ENCODE results near the gene TPGS2. TPM values are rescaled to one million over a fixed set of nuclear protein-coding genes. Genes with fewer than 3 reads are reported as not detected.

TPGS2 gene
- total and polyA plus RNA-seq, 2 donors: 63.7 to 73.8 TPM

DNA sequence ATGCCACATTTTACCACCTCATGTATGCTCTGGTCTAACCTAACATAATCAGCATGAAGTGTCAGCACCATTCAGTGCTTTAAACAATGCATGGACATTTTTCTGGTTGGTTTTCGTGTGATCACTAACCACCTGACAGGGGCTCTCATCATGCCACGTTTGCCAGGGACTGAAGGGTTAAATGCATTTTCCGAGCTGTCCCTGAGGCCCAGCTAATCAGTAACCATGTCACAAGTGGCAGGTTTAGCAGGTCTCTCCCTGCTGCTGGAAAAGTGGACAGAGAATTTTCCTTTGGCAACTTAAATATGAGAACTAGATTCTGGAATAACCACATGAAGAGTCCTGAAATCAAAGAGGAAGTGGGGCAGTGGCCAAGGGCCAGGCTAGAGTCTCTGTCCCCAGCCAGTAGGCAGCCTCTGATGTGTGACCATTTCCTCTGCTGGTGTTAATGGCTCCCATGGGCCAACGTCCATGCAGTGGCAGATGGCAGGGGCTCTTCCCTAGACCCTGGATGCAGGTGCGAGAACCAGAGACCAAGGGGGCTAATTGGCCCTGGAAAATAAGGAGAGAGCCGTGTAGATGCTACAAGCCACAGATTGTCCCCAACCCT is 69.5 kb downstream of the TPGS2 start:
- Histone ChIP-seq H3K4me3 (ENCODE audit: low read depth, low read length) (no peak overlapping the region), H3K36me3 (ENCODE audit: insufficient read depth) (no peaks in the 10 kb centered on the region), H3K4me1 (ENCODE audit: insufficient read depth) (no peaks in the 10 kb centered on the region), H3K27ac (ENCODE audit: low read depth) (no peak overlapping the region)
- no peak for DNase-seq (ENCODE audit: extremely low spot score)
- WGBS: 67% methylated on average over 6 of the region's 6 CpGs

DNA sequence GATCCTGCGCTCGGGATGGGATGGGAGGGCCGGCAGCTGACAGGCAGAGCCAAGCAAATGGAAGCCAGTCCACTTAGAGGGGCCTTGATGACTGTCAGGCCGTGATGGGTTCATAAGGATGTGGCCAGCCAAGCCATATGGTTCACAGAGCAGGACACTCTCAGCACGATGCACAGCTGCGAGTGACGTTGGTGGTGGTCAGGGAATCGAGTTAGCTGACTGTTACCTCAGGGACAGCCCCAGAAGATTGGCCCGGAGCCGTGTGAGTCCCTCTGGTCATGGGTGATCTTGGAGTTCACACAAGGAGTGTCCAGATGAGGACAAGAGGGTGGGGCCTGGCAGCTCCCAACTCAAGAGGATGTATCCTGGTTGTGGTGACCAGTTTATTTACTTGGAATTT is 70.2 kb downstream of the TPGS2 start:
- 82% methylated on average over 10 of the region's 10 CpGs for WGBS
- Histone ChIP-seq H3K27ac (ENCODE audit: low read depth) (no peak overlapping the region), H3K4me1 (ENCODE audit: insufficient read depth) (no peaks in the 10 kb centered on the region), H3K4me3 (ENCODE audit: low read depth, low read length) (no peak overlapping the region), H3K36me3 (ENCODE audit: insufficient read depth) (no peaks in the 10 kb centered on the region)
- DNase-seq (ENCODE audit: extremely low spot score): no peak

DNA sequence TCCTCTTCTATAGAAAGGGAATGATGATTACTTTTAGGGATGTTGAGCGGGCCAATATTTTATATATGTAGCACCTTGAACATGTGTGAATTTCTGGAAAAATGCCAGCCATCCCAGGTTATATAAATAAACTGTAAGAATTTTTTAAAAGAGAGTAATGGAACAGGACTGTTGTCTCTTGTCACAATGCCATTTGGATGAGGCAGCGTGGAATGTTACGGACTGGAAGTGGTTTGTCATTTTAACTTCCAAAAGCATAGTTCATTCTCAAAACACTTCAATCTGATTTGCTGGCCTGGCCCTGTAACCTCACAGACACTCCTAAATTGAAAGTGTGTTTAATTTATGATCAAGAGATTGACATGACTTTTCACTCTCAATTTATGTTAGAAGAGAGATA is 70.8 kb downstream of the TPGS2 start:
- WGBS: 76% methylated on average over 3 of the region's 3 CpGs
- Histone ChIP-seq H3K4me1 (ENCODE audit: insufficient read depth) (no peaks in the 10 kb centered on the region), H3K4me3 (ENCODE audit: low read depth, low read length) (no peak overlapping the region), H3K36me3 (ENCODE audit: insufficient read depth) (no peaks in the 10 kb centered on the region), H3K27ac (ENCODE audit: low read depth) (no peak overlapping the region)
- DNase-seq (ENCODE audit: extremely low spot score): no peak

DNA sequence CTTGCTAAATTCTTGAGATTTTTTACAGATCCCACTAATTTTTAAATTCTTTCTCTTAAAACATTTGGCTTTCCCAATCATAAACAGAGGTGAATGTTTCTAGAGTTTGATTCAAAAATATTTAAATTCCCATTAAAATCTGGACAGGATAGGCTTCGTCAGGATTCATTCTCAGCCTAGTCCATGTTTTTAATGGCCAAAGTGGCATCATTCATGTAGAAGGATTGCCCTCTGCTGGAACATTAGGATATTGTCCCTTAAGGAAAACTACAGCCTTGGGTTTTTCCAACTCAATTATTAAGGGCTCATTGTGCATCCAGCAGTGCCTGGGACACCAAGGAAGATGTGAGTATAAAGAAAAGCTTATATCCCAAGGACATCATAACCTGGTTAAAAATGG is 71.7 kb downstream of the TPGS2 start:
- Histone ChIP-seq H3K36me3 (ENCODE audit: insufficient read depth) (no peaks in the 10 kb centered on the region), H3K27ac (ENCODE audit: low read depth) (no peak overlapping the region), H3K4me1 (ENCODE audit: insufficient read depth) (no peaks in the 10 kb centered on the region), H3K4me3 (ENCODE audit: low read depth, low read length) (no peak overlapping the region)
- DNase-seq (ENCODE audit: extremely low spot score): no peak
- WGBS: 9% methylated on average over 1 of the region's 1 CpG

DNA sequence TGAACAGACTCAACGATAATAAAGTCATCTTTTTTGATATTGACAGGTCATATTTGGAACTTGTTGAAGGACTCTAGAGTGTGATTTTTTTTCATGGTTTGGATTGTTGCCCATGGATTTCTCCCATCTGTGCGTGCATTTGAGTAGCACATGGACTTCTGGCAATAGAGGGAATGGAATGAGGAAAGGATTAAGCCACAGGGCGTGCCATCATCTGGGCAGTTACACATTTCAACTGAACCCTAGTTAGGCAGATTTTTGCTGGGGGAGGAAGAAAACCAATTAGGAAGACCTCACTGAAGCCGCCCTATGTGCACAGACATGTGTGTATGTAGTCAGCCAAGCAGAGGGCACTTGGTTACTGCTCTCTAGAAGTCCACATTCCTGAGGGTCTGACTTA is 72.6 kb downstream of the TPGS2 start:
- H3K4me3 ChIP-seq (ENCODE audit: low read depth, low read length): no peak overlapping the region
- H3K4me1 ChIP-seq (ENCODE audit: insufficient read depth): no peaks in the 10 kb centered on the region
- DNase-seq (ENCODE audit: extremely low spot score): no peak
- H3K36me3 ChIP-seq (ENCODE audit: insufficient read depth): no peaks in the 10 kb centered on the region
- no peak overlapping the region for H3K27ac ChIP-seq (ENCODE audit: low read depth)
- 50% methylated on average over 4 of the region's 4 CpGs for WGBS

DNA sequence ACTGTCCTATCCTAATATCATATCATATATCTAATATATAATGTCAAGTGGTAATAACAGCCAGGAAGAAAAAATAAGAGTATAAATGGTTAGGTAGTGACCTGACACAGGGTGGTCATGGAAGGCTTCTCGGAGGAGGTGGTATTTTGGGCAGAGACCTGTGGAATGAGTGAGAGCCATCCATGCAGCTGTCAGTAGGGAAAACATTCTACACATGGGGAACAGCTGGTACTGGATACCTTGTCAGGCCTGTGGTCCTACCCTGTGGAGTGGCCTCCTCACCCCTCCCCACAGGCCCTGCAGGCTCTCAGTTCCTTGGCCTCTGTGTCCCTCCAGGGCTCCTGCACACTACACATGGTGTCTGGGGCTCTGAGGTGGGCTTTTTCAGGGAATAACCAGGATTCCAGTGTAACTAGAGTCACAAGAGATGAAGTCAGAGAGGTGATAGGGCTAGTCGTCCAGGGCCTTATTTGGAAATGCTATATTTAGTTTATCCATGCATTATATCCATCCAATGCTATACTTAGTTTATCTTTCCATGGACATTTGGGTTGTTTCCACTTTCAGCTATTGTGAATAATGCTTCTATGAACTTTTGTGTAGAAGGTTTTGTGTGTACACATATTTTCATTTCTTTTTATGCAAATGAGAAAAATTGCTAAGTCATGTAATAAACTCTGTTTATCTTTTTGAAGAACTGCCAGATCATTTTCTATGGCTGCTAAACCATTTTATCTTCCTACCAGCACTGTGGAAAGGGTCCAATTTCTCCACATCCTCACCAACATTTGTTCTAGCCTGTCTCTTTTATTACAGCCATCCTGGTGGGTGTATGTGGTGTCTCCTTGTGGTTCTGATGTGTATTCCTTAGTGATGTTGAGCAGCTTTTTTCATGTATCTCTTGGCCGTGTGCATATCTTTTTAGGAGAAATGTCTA is 75.6 kb downstream of the TPGS2 start:
- Histone ChIP-seq H3K4me3 (ENCODE audit: low read depth, low read length) (no peak overlapping the region), H3K36me3 (ENCODE audit: insufficient read depth) (no peaks in the 10 kb centered on the region), H3K4me1 (ENCODE audit: insufficient read depth) (no peaks in the 10 kb centered on the region), H3K27ac (ENCODE audit: low read depth) (no peak overlapping the region)
- DNase-seq (ENCODE audit: extremely low spot score): no peak
- WGBS: 47% methylated on average over 3 of the region's 3 CpGs

DNA sequence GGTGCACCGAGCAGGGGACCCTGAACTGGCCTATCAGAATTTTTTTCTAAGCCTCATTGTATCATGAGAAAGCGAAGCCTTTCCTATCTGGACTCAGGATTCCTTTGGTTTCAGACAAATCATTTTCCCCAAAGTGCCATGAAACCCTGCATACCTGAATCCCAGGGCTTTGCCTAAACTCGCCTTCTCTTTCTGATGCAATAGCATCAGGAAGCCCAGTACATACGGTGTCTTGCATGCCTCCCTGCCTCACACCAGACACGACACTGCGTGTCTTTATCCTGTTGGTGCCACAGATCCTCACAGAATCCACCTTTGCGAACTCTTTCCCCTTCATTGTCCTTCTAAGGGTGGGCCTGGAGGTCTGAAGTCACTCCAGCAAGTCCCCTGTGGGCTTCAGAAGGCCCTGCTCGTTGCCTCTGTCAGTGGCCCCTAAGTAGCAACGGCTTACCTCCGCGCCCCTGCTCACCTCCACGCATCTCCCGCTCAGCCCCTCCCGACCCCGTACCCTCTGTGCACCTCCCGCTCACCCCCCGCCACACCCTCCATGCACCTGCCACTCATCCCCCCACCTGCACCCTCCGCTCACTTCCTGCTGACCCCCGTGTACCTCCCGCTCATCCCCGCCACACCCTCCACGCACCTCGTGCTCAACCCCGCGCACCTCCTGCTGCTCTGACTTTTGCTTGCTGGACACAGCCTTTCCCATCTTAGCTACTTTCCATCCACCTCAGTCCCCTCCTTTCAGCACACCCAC is 83.4 kb downstream of the TPGS2 start:
- H3K27ac ChIP-seq (ENCODE audit: low read depth): no peak overlapping the region
- H3K36me3 ChIP-seq (ENCODE audit: insufficient read depth): peaks cover 2% of the 10 kb centered on the region
- DNase-seq (ENCODE audit: extremely low spot score): no peak
- no peaks in the 10 kb centered on the region for H3K4me1 ChIP-seq (ENCODE audit: insufficient read depth)
- 94% methylated on average over 25 of the region's 25 CpGs for WGBS
- H3K4me3 ChIP-seq (ENCODE audit: low read depth, low read length): no peak overlapping the region

DNA sequence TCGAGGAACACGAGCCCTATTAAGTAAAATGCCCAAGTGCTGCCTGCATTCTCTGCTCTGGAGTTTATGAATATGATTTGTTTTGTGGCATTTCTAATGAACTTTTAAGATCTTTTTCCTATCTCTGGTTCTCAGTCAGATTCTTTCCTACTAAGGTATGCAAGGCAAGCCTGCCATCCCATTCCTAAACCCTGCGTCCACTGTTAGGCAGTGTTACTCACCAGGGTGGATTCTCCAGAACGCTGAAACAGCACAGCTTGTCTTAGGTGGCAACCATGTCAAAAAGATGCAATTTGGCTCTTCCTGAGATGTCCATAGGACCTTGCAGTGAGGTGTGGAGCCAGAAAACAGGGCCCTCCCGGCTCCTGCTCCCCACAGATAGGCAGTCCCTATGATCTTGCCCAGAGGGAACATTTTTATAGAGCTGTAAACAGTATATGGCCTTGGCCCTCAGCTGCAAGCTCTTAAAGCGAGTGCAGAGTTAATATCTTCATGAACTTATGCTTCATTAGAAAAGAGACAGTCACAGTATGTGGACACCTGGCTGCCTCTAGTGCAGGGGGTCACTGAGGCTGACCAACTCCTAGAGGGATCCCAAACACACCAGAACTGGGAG is 84.4 kb downstream of the TPGS2 start:
- H3K27ac ChIP-seq (ENCODE audit: low read depth): no peak overlapping the region
- no peaks in the 10 kb centered on the region for H3K4me1 ChIP-seq (ENCODE audit: insufficient read depth)
- no peak overlapping the region for H3K4me3 ChIP-seq (ENCODE audit: low read depth, low read length)
- peaks cover 2% of the 10 kb centered on the region for H3K36me3 ChIP-seq (ENCODE audit: insufficient read depth)
- WGBS: 55% methylated on average over 6 of the region's 6 CpGs
- DNase-seq (ENCODE audit: extremely low spot score): no peak

Other genes with a start within 250 kb of the TPGS2 start
- gene KIAA1328, start 125 bp upstream of the TPGS2 start, total RNA-seq: 34.6 TPM
- gene KIAA1328, start 125 bp upstream of the TPGS2 start, polyA plus RNA-seq: 5.4 TPM

Measured in urinary bladder (tissue), 4 donors.